ENCODE measurements around the gene CASTOR2.
"Not testable (repeated sequence)": the region's sequence is repeated elsewhere in the genome, so short reads cannot be mapped to it uniquely, and the experiment has no call there.

GRCh38 chr7:74972377-74972776 lies 7.9 kb downstream of the CASTOR2 start:
- not testable (repeated sequence) for TF ChIP-seq CTCF, POLR2A (IDR thresholded peaks at IDR 0.05)

Data from right lobe of liver (tissue), 4 donors.